Mucosa of descending colon (tissue), 3 donors: ENCODE measurements around the gene MAP1B. TPM values are rescaled to one million over a fixed set of nuclear protein-coding genes. Genes with fewer than 3 reads are reported as not detected.

Experiments
- ATAC-seq: fragments of 200-7000 bp; cut with Tn5 transposase; one replicate; pipeline ENCODE4 v1.9.1; 2020; ENCODE audit warnings: mild to moderate bottlenecking, moderate library complexity
- DNase-seq, 3 donors: peaks; one replicate each; pipeline ENCODE4 v3.0.0-alpha.2; 2020
- H3K36me3 ChIP-seq: fragments of 200-600 bp; one replicate; pipeline ENCODE4 v1.8.0; 2021; ENCODE audit warnings: low read depth, mild to moderate bottlenecking
- H3K4me1 ChIP-seq: fragments of 200-600 bp; one replicate; pipeline ENCODE4 v1.8.0; 2021; ENCODE audit warnings: low read depth, mild to moderate bottlenecking
- H3K4me3 ChIP-seq: fragments of 200-600 bp; one replicate; pipeline ENCODE4 v1.8.0; 2021; ENCODE audit warnings: mild to moderate bottlenecking
- H3K9me3 ChIP-seq: fragments of 200-600 bp; one replicate; pipeline ENCODE4 v1.8.0; 2021; ENCODE audit warnings: mild to moderate bottlenecking
- CTCF ChIP-seq: fragments of 200-600 bp; IDR thresholded peaks from one replicate; pipeline ENCODE4 v1.8.0; 2022; ENCODE audit warnings: antibody characterized with exemption, mild to moderate bottlenecking
- intact Hi-C, 2 donors: fragments of 100-400 bp; cut with DNase I in 1 of 2; cut with micrococcal nuclease in 1 of 2; formaldehyde crosslinking; loops; one replicate each; pipeline versions ENCODE4 v1.11.0 to v1.11.1; 2022; cut with DNase I, micrococcal nuclease
- total RNA-seq, 3 donors: library from RNA; stranded (reverse); fragmentation: NEBNext Ultra II Directional in 2 of 3; extraction: Animal tissue kit (Norgen Biotek cat#: 25700) in 2 of 3; gene quantifications; one replicate each; pipeline versions ENCODE4 v1.2.1 to v1.2.4, GENCODE V29; 2021 to 2023
- donor health status: DM: no; HTN: no; CAD: no; lungs with moderate emphysema.
- donor health status: DM: no; HTN: no; CAD: no.
- donor health status: DM: no; HTN: yes; CAD: no.

The MAP1B gene
- total RNA-seq, 3 donors from 2014 or later, result 6.5 to 72.3 (median 20.9) TPM

GRCh38 chr5:72212171-72212570 lies 104.9 kb downstream of the MAP1B start:
- H3K36me3 ChIP-seq, result no peaks in the 10 kb centered on the region
- DNase-seq, result no peak
- H3K9me3 ChIP-seq, result no peaks in the 10 kb centered on the region
- intact Hi-C loops, result no loop called here
- TF ChIP-seq CTCF, result no peak
- no peaks in the 10 kb centered on the region for H3K4me1 ChIP-seq
- no peak for ATAC-seq
- H3K4me3 ChIP-seq, result no peak overlapping the region

- TF ChIP-seq CTCF, result no peak
- intact Hi-C loops, result no loop called here
- DNase-seq (no peak), ATAC-seq (no peak)
- no peaks in the 10 kb centered on the region for H3K36me3 ChIP-seq
- no peaks in the 10 kb centered on the region for H3K9me3 ChIP-seq
- H3K4me1 ChIP-seq, result no peaks in the 10 kb centered on the region
- no peak overlapping the region for H3K4me3 ChIP-seq
Measured at GRCh38 chr5:72213482-72213881, 106.2 kb downstream of the MAP1B start.

- ATAC-seq, result peak; percentile 51
- Histone ChIP-seq H3K4me3 (no peak overlapping the region), H3K9me3 (no peaks in the 10 kb centered on the region), H3K36me3 (no peaks in the 10 kb centered on the region), H3K4me1 (no peaks in the 10 kb centered on the region)
- intact Hi-C loops, result no loop called here
- no peak for DNase-seq
- TF ChIP-seq CTCF, result no peak
Measured at GRCh38 chr5:72214168-72214567, 106.9 kb downstream of the MAP1B start.

- no peak for ATAC-seq
- no peak for DNase-seq
- Histone ChIP-seq H3K36me3 (no peaks in the 10 kb centered on the region), H3K9me3 (no peaks in the 10 kb centered on the region), H3K4me1 (no peaks in the 10 kb centered on the region), H3K4me3 (no peak overlapping the region)
- TF ChIP-seq CTCF, result no peak
- intact Hi-C loops, result no loop called here
Measured at GRCh38 chr5:72216756-72217155, 109.5 kb downstream of the MAP1B start.

- Histone ChIP-seq H3K9me3 (no peaks in the 10 kb centered on the region), H3K36me3 (no peaks in the 10 kb centered on the region)
- intact Hi-C loops, result no loop called here
Measured at GRCh38 chr5:72221099-72221498, 113.8 kb downstream of the MAP1B start.

More at GRCh38 chr5:72221099-72221498, 113.8 kb downstream of the MAP1B start:
- ATAC-seq, result no peak
- no peak for TF ChIP-seq CTCF
- Histone ChIP-seq H3K4me3 (no peak overlapping the region), H3K4me1 (no peaks in the 10 kb centered on the region)
- no peak for DNase-seq
